ENCODE data around the gene SRSF4. TPM values are rescaled to one million over a fixed set of nuclear protein-coding genes. Genes with fewer than 3 reads are reported as not detected.
"Not testable (repeated sequence)": the region's sequence is repeated elsewhere in the genome, so short reads cannot be mapped to it uniquely, and the experiment has no call there.

SRSF4 gene
- total RNA-seq, 1 experiment from 2014 or later = 62.0 TPM

DNA sequence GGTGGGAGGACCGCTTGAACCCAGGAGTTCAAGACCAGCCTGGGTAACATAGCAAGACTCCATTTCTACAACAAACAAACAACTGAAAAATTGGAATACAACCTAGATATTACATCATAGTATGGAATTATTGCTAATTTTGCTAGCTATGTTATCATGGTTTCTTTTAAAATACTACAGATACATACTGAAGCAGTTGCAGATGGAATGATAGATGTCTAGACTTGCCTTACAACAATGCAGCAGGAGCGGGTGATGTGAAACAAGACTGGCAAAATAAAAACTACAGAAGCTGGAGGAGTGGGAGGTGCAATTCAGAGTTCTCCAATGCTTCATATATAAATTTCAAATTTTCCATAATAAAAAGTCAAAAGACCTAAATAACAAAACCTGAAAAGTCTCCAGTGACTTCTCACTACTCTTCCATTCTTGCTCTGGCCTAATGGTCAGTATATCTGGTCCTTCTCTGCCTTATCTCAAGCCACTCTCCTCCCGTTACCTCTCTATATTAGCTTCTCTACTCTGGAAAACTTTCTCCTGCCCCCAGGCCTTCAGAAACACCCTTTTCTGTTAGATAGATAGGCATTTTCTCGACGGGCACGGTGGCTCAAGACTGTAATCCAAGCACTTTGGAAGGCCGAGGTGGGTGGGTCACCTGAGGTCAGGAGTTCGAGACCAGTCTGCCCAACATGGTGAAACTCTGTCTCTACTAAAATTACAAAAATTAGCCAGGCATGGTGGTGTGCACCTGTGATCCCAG is 29.5 kb downstream of the SRSF4 start:
- CTCF ChIA-PET = no interaction called here
- BruUV-seq (replicated peaks) = no TSS peak

DNA sequence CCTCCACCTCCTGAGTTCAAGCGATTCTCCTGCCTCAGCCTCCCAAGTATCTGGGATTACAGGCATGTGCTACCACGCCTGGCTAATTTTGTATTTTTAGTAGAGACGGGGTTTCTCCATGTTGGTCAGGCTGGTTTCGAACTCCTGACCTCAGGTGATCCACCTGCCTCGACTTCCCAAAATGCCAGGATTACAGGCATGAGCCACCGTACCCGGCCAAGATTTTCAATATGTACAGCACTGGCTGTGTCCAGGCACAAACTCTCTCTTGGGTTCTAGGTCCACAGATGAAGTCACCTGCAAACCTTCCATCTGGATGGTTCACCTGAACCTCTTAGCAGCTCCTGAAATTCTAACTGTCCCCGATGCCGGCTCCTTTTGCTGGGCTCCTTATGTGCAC is 31.4 kb downstream of the SRSF4 start:
- H3K4me2 ChIP-seq (ENCODE audit: low read length); ATAC-seq; H3K27ac ChIP-seq (ENCODE audit: low read length); H3K27me3 ChIP-seq (ENCODE audit: low read length); H4K20me1 ChIP-seq (ENCODE audit: low read length); H3K79me2 ChIP-seq (ENCODE audit: low read length); H2AFZ ChIP-seq (ENCODE audit: low read length); CTCF ChIA-PET; H3K9me2 ChIP-seq (replicated peaks; ENCODE audit: low read length); H3K9ac ChIP-seq (ENCODE audit: low read length); H3K9me3 ChIP-seq (ENCODE audit: low read length); intact Hi-C loops (cut with micrococcal nuclease); H3K4me3 ChIP-seq (ENCODE audit: low read length); DNase-seq; H3F3A ChIP-seq (ENCODE audit: low read length, unreplicated experiment); BruUV-seq (replicated peaks): not testable (repeated sequence)
- peaks cover 28% of the 10 kb centered on the region for H3K4me1 ChIP-seq (ENCODE audit: insufficient read depth, low read length)
- POLR2A ChIA-PET (ENCODE audit: unreplicated experiment) = interaction anchor here (0.6 kb wide), 1 partner anchor 28 kb away, joined by 8 read pairs; no protein-coding TSS in a partner anchor
- peaks cover 77% of the 10 kb centered on the region for H3K36me3 ChIP-seq (ENCODE audit: low read depth, low read length)

More for the DNA sequence above, 29.5 kb downstream of the SRSF4 start:
- TF ChIP-seq EZH2 (IDR thresholded peaks at IDR 0.05; ENCODE audit: low read length, unreplicated experiment) = no peak
- TF ChIP-seq EZH2phosphoT487 (IDR thresholded peaks at IDR 0.05; ENCODE audit: borderline replicate concordance, low read length) = no peak
- TF ChIP-seq, protein P1, sequence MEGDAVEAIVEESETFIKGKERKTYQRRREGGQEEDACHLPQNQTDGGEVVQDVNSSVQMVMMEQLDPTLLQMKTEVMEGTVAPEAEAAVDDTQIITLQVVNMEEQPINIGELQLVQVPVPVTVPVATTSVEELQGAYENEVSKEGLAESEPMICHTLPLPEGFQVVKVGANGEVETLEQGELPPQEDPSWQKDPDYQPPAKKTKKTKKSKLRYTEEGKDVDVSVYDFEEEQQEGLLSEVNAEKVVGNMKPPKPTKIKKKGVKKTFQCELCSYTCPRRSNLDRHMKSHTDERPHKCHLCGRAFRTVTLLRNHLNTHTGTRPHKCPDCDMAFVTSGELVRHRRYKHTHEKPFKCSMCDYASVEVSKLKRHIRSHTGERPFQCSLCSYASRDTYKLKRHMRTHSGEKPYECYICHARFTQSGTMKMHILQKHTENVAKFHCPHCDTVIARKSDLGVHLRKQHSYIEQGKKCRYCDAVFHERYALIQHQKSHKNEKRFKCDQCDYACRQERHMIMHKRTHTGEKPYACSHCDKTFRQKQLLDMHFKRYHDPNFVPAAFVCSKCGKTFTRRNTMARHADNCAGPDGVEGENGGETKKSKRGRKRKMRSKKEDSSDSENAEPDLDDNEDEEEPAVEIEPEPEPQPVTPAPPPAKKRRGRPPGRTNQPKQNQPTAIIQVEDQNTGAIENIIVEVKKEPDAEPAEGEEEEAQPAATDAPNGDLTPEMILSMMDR (conservative IDR thresholded peaks at IDR 0.05; ENCODE audit: low read depth, low read length) = no peak
- H3F3A ChIP-seq (ENCODE audit: low read length, unreplicated experiment) = peaks cover 8% of the 10 kb centered on the region
- POLR2A ChIA-PET (ENCODE audit: unreplicated experiment) = no interaction called here
- H3K4me1 ChIP-seq (ENCODE audit: insufficient read depth, low read length) = peaks cover 12% of the 10 kb centered on the region
- no peak for ATAC-seq
- H3K4me2 ChIP-seq (ENCODE audit: low read length) = no peak overlapping the region
- peaks cover 88% of the 10 kb centered on the region for H3K36me3 ChIP-seq (ENCODE audit: low read depth, low read length)
- peaks cover 6% of the 10 kb centered on the region; the same call in 1 of the 2 replicates for H4K20me1 ChIP-seq (ENCODE audit: low read length)
- H3K9me3 ChIP-seq (ENCODE audit: low read length) = no peaks in the 10 kb centered on the region
- intact Hi-C loops (cut with micrococcal nuclease) = no loop called here
- H3K9ac ChIP-seq (ENCODE audit: low read length) = no peak overlapping the region
- no peak overlapping the region for H2AFZ ChIP-seq (ENCODE audit: low read length)
- H3K27me3 ChIP-seq (ENCODE audit: low read length) = no peaks in the 10 kb centered on the region
- no peak overlapping the region for H3K4me3 ChIP-seq (ENCODE audit: low read length)
- H3K27ac ChIP-seq (ENCODE audit: low read length) = no peak overlapping the region
- no peak for DNase-seq
- H3K9me2 ChIP-seq (replicated peaks; ENCODE audit: low read length) = no peaks in the 10 kb centered on the region
- peaks cover 19% of the 10 kb centered on the region for H3K79me2 ChIP-seq (ENCODE audit: low read length)

DNA sequence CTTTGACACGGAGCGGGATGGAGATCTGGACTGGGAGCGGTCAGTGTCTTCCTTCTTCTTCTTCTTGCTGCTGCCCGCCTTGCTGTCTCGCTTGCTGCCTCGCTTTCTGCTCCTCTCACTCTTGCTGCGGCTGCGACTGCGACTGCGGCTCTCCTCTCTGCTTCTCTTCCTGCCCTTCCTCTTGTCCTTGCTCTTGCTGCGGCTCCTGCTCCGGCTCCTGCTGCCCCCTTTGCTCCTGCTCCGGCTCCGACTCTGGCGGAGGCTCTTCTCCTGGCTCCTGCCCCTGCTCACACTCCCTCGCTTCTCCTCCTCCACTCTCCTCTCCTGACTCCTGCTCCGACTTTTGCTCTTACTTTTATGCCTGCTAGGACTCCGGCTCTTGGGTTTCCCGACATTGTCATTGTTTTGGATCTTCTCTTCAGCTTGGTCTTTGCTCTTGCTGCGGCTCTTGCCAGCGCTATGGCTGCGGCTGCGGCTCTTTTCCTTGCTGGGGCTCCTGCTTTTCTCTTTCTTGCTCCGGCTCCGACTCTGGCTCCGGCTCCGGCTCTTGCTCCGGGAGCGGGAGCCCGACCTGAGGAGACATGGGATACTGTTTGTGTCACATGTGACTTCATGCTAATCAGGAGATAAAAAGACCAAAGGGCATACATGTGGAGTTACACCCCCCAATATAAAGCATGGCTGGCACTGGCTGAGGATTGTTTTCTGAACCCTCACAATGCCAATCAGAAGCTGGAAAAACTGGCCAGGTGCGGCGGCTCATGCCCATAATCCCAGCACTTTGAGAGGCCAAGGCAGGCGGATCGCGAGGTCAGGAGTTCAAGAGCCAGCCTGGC is 32.8 kb downstream of the SRSF4 start:
- 0 out of 2 replicates have a peak, but pooled peaks cover 4% of the 10 kb centered on the region for H3K79me2 ChIP-seq (ENCODE audit: low read length)
- H3K4me1 ChIP-seq (ENCODE audit: insufficient read depth, low read length) = peaks cover 28% of the 10 kb centered on the region
- TF ChIP-seq EZH2phosphoT487 (IDR thresholded peaks at IDR 0.05; ENCODE audit: borderline replicate concordance, low read length) = no peak
- TF ChIP-seq, protein P1 (conservative IDR thresholded peaks at IDR 0.05; ENCODE audit: low read depth, low read length) = no peak
- TF ChIP-seq EZH2 (IDR thresholded peaks at IDR 0.05; ENCODE audit: low read length, unreplicated experiment) = no peak
- POLR2A ChIA-PET (ENCODE audit: unreplicated experiment) = no interaction called here
- no peak overlapping the region for H2AFZ ChIP-seq (ENCODE audit: low read length)
- intact Hi-C loops (cut with micrococcal nuclease) = loop anchor here (10.0 kb wide), 1 partner anchor 264 kb away; no protein-coding TSS in a partner anchor
- H3K36me3 ChIP-seq (ENCODE audit: low read depth, low read length) = peaks cover 66% of the 10 kb centered on the region
- no peaks in the 10 kb centered on the region for H3K9me2 ChIP-seq (replicated peaks; ENCODE audit: low read length)
- DNase-seq = no peak
- H3K27ac ChIP-seq (ENCODE audit: low read length) = no peak overlapping the region
- peaks cover 8% of the 10 kb centered on the region for H3F3A ChIP-seq (ENCODE audit: low read length, unreplicated experiment)
- ATAC-seq = no peak
- no peaks in the 10 kb centered on the region for H3K27me3 ChIP-seq (ENCODE audit: low read length)
- no peaks in the 10 kb centered on the region for H3K9me3 ChIP-seq (ENCODE audit: low read length)
- H3K4me2 ChIP-seq (ENCODE audit: low read length) = no peak overlapping the region
- H3K4me3 ChIP-seq (ENCODE audit: low read length) = no peak overlapping the region
- CTCF ChIA-PET = no interaction called here
- no peaks in the 10 kb centered on the region for H4K20me1 ChIP-seq (ENCODE audit: low read length)
- H3K9ac ChIP-seq (ENCODE audit: low read length) = no peak overlapping the region
- no TSS peak for BruUV-seq (replicated peaks)
